CD4-positive, alpha-beta T cell treated with Interferon alpha-2 for 1 hour (primary cell): Measurements from ENCODE around the gene NUP155.
"Not testable (repeated sequence)": the region's sequence is repeated elsewhere in the genome, so short reads cannot be mapped to it uniquely, and the experiment has no call there.

Source experiments
- DNase-seq, 2 donors: peaks; one replicate each; pipeline ENCODE4 v3.0.0-alpha.2; 2020 to 2022

NUP155 gene

DNA sequence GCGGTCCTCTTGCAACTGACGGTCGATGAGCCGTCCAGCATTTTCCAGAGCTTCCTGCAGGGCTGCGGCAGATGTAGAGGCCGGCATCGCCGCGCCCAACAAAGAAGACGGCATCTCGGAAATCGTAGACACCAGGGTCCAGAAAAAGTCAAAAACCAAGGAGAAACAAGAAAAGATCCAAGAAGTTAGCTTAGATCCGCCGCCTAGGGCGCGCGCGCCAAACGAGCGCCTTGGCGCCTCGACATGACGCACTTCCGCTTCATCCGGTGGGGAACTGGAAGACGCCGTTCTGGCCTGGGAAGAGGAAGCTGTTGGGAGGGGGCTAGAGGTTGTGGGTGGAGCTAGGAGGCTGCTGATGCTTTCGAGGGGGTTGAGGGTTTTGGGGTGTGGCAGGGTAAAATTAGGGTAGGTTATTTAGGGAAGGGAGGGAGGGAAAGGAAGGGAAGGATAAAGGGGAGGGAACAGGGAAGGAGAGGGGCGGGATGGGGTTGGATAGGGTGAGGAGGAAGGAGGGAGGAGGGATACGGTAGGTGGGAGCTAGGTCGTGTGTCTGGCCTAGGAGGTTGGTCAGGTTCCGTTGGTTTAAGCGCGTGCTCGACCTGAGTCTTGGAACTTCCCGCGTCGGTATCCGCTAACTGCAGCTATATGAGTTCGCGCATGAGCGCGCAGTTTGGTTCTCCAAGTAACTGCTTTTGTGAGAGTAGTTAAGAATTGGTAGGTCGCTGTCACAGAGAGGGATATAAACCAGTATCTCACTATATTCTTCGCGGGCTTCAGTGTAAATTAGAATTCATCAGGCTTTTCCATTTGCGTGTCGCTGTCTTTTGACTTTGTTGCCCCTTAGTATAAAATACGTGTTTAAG is at the start of gene NUP155:
TSS of gene NUP155 (minus strand) at position 243 of the 863 bp plus-strand sequence. CDS start at position 114, 129 bp downstream.
- DNase-seq: peak; percentile 89 to 91

DNA sequence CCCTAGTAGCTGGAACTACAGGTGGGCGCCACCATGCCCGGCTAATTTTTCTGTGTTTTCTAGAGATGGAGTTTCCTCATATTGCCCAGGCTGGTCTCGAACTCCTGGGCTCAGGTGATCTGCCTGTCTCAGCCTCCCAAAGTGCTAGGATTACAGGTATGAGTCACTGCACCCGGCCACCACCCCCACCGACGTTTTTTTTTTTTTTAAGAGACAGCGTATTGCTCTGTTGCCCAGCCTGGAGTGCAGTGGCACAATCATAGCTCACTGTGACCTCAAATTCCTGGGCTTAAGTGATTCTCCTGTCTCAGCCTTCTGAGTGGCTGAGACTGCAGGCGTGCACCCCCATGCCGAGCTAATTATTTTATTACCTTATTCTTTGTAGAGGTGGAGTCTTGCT is 46.4 kb upstream of the NUP155 start:
- no peak for DNase-seq

DNA sequence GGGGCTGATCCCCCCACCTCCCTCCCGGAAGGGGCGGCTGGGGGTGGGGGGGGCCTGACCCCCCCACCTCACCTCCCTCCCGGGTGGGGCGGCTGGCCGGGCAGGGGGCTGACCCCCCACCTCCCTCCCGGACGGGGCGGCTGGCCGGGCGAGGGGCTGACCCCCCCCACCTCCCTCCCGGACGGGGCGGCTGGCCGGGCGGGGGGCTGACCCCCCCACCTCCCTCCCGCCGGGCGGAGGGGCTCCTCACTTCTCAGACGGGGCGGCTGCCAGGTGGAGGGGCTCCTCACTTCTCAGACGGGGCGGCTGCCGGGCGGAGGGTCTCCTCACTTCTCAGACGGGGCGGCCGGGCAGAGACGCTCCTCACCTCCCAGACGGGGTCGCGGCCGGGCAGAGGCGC is 44.5 kb upstream of the NUP155 start:
- not testable (repeated sequence) for DNase-seq

DNA sequence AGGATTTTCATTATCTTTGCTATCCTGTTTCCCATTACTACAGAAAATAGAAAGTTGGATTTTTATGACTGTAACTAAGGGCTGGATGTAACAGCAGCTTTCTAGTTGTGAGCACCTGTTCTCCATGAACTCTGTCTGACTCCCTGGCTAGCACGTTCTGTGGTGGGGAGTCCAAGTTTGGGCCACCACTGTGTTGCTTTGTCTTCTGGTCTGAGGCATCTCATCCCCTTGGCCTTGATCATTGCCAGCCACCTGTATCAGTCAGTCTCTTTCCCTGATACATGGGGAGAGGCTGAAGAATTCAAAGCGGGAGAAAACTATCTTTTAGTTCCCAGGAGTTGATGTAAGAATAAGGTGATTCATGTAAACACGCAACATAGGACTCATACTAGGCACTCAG is 41.6 kb upstream of the NUP155 start:
- no peak for DNase-seq

DNA sequence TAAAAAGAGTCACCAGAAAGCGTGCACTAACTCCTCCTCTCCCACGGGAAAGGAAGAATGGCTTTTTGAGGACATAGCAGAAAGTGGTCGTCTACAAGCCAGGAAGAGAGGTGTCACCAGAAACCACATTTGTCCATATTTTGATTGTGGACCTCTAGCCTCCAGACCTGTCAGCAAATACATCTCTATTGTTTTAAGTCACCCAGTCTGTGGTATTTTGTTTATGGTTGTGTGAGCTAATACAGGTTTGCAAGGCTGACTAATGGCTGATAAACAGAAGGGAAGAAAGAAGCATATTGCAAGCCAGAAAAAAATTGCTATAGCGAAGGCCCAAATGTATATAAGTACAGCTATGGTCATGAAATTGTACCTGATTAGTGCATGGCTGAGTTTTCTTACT is 29.6 kb upstream of the NUP155 start:
- no peak for DNase-seq

DNA sequence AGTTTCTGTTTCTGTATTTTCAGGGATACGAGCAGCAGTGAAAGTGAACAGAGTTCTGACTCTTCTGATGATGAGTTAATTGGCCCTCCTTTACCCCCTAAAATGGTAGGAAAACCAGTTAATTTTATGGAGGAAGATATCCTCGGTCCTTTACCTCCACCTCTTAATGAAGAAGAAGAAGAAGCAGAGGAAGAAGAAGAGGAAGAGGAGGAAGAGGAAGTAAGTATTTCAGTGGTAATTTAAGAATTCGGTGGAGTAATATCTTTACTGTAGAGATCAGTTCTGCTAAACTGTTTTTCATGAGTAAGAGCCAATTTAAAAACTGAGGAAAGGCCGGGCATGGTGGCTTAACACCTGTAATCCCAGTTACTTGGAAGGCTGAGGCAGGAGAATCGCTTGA is 25.4 kb upstream of the NUP155 start:
- no peak for DNase-seq

GRCh38 chr5:37391591-37391990 is 20.7 kb upstream of the NUP155 start:
- DNase-seq: no peak

DNA sequence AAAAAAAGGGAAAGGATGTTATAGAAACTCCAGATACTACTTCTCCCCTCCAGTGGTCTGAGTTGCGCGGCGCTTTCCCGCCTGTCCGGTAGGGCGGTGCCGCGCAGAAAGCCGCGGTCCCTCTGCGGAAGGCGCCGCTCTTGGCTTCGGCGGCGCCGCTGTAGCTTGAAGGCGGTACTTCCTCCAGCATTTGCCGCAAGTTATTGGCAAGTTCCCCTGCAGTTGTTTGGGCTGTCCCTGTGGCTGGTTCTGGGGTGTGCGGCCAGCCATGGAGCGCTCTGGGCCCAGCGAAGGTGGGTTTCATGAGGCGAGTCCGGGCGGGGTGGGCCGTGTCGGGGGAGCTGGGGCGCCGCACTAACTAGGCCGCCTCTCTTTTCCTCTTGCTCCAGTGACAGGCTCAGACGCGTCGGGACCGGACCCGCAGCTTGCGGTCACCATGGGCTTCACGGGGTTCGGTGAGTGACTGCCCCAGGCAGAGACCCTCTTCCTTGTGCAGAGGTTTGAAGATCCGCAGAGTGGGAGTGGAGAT is 8.3 kb upstream of the NUP155 start, which contains the start of gene WDR70:
TSS of gene WDR70 (plus strand) at position 219 of the 529 bp plus-strand sequence. CDS start at position 269, 50 bp downstream.
- DNase-seq: peak; percentile 83 to 85

- not testable (repeated sequence) for DNase-seq
Observed at GRCh38 chr5:37378066-37378465, 7.2 kb upstream of the NUP155 start.

- DNase-seq: no peak
Observed at GRCh38 chr5:37375091-37375490, 4.2 kb upstream of the NUP155 start.

DNA sequence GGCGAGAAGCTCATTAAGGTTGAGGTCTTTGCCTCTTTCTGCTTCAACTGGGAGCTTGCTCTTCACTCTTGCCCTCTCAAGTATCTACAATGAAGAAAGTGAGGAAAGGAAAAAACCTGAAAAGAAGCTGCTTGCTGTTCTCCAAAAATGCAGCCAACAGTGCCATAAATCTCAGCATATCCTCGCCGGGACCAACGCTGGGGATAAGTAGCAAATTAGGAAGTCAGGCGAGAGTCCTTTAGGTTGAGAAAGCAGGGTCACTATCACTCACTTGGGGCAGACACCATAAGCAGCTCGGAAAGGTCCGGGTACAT is 399 bp downstream of the NUP155 start:
- no peak for DNase-seq

- DNase-seq: no peak
Observed at GRCh38 chr5:37355161-37355560, 15.7 kb downstream of the NUP155 start.

DNA sequence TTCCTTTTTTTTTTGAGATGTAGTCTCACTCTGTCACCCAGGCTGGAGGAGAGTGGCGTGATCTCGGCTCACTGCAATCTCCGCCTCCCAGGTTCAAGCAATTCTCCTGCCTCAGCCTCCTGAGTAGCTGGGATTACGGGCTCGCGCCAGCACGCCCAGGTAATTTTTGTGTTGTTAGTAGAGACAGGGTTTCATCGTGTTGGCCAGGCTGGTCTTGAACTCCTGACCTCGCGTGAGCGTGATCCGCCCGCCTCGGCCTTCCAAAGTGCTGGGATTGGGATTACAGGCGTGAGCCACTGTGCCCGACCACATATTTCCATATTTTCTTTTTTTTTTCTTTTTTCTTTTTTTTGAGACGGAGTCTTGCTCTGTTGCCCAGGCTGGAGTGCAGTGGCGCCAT is 28.2 kb downstream of the NUP155 start:
- DNase-seq: not testable (repeated sequence)

- not testable (repeated sequence) for DNase-seq
Observed at GRCh38 chr5:37334754-37335153, 36.2 kb downstream of the NUP155 start.

- DNase-seq: no peak
Observed at GRCh38 chr5:37326536-37326935, 44.4 kb downstream of the NUP155 start.

DNA sequence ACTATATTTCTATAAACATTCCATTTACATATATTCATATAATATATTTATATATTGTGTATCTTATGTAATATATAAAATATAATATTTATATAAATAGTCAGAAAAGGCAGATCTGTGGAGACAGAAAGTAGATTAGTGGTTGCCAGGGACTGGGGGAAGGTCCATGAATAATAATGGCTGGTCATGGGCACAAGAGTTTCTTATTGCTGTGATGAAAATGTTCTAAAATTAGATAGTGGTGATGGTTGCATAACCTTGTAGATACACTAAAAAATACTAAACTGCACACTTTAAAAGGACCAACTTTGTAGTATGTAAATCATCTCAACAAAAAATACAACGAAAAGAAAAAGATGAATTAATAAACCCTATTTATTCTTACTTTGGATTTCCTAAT is 47.3 kb downstream of the NUP155 start:
- DNase-seq: no peak

DNA sequence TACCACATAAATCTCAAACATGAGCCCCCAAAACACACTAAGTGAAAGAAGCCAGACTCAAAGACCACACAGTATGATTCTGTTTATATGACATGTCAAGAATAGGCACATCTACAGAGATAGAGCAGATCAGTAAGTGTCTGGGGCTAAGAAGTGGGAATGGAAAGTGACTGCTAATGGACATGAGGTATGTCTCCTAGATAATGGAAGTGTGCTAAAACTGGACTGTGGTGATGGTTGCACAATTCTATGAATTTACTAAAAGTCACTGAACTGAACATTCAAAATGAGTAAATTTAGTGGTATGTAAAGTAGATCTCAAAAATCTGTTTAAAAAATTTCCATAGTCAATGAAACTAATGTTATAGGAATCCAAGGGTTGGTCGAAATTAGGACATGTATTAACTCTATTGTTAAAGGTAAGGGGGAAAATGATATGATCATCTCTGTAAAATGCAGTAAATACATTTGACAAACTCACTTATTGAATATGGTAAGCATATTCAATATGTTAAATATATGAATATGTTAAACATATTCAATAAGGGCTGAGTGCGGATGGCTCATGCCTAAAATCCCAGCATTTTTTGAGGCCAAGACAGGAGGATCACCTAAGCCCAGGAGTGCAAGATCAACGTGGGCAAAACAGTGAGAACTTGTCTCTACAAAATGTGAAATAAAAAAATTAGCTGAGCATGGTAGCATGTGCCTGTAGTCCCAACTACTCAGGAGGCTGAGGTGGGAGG is 51.7 kb downstream of the NUP155 start:
- DNase-seq: no peak

DNA sequence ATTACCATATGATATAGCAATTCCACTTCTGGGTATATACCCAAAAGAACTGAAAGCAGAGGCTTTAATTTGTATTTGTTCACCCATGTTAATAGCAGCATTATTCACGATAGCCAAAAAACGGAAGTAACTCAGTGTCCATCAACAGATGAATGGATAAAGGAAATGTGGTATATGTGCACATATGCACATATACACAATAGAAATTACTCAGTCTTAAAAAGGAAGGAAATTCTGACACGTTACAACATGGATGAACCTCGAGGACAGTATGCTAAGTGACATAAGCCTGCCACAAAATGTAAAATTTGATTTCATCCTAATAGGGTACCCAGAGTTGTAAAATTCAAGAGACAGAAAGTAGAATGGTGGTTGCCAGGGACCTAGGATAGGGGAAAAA is 54.9 kb downstream of the NUP155 start:
- no peak for DNase-seq

DNA sequence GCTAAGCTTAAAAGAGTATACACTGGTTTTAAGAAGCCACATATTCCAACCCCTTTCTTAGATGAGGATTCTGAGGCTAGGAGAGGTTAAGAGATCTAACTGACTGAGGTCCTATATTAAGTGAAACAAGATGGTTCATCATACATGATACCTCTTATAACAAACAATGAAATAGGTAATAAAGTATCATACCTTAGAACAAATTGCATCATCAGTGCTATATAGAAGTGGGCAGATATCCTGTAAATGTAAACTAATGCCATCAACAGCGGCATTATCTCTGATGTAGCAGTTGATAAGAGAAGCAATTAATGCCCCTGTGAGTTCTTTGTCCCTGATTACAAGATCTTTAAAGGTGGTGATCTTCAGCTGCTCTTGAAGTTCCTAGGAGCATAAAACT is 60.5 kb downstream of the NUP155 start:
- DNase-seq: no peak

DNA sequence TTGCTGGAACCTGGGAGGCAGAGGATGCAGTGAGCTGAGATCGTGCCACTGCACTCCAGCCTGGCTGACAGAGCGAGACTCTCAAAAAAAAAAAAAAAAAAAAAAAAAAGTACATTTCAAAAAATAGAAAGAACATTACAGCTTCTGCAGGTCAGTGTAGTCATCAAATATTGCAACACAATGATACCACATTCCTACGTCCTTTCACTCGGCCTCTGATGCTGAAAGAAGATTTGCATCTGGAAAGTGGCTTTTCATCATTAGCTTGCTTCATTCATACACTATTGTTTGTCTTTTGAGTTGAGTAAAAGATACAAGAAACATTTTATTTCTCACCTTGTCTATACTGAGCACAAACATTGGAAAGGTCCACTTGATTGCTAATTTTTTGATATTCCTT is 62.1 kb downstream of the NUP155 start:
- no peak for DNase-seq

GRCh38 chr5:37304888-37305287 is 66.0 kb downstream of the NUP155 start:
- no peak for DNase-seq

GRCh38 chr5:37296313-37296712 is 74.6 kb downstream of the NUP155 start:
- not testable (repeated sequence) for DNase-seq

GRCh38 chr5:37283214-37283820 is 87.6 kb downstream of the NUP155 start:
- DNase-seq: no peak
